ENCODE results near the gene LRRC9.
"Not testable (repeated sequence)": the region's sequence is repeated elsewhere in the genome, so short reads cannot be mapped to it uniquely, and the experiment has no call there.

Gene LRRC9

DNA sequence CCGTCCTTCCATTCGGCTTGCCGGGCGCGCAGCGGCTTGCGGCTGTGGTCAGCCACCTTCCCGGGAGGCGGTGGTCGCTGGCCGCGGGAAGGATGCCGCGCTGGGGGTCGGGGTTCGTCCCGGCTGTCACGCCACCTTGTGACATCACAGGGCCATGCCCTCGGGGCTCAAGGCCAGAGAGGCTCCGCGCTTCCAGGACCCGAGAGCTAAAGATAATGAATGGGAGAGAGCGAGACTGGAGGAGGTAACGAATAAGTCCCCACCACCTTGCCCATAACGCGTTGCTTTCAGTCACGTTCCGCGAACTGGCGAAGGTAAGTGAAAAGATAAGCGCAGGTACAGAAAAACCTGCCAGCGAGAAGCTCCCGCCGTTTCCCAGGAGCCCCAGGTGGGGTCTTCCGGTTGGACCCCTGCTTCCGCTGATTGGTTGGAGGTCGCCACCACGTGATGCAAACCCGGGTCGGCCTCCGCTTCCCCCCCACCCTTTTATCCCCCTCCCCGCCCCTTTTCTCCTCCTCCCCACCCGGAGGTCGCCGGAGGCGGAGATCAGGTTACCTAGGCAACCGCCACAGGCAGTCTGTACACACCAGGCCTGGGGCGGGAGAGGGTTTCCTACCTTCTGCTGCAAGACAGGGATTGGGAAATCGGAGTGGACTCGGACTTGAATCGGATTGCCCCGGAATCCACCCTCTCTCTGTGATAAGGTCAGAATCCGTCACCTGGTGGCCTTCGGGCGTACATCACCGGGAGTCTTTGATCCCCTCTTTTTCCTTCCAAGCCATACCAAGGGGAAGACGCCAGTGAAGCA lies at the start of gene LRRC9:
TSS of gene LRRC9 (plus strand) at position 575 of the 808 bp plus-strand sequence.
- no peak for DNase-seq

DNA sequence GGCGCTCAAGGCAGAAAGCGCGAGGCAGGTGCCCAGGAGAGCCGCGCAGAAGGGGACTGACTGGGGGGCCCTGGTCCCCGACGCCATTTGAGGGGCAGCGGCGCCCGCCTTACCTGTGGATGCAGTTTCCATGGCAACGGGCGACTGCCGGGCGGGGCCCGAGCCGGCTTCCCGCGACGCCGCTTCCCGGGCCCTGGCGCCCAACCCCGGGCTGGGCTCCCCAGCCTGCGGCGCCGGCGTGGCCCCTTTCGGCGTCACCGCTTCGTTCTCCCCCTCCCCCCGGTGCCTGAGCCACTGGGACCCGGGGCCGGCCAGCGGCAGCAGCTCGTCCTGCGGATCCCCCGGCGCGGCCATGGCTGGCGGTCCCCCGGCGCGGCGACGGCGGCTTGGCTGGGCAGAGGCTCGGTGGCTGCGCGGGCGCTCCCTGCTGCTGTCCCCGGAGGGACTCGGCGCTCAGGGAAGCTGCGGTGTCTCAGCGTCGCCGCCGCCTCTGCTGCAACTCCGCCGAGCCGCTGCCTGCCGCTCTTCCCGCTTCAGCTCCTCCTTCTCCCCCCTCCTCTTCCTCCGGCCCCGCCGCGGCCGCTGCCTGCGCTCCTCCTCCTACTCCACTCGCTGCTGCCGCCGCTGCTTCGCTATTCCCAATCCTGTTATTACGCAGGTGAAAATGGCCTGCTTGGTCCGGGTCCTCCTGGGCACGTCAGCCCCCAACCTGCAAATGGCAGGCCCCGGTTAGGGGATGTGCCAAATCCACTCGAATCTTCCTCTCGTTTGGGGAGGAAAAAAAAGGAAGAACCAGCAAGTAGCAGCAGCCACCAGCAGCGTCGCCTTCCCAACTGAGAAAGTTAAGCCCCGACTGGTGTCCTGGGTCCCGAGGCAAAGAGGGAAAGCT lies 49.4 kb upstream of the LRRC9 start, which contains the start of gene RTN1:
TSS of gene RTN1 (minus strand) at position 500 of the 889 bp plus-strand sequence. CDS start at position 354, 146 bp downstream.
- peak; percentile 62 for DNase-seq

DNA sequence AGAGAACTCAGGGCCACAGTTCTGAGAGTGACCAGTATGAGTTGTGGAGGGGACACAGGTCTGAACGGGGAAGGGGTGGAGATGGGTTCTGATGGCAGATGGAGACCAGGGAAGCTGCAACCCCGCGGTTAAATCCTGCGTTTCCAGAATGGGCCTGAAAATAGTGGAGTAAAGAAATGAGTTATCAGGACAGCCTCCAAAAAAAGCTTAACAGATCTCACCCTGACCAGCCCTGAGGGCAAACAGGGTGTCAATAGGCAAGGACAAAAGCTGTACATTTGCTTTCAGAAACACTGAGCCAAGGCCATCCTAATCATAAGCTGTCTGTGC lies 48.8 kb upstream of the LRRC9 start:
- DNase-seq, result no peak

DNA sequence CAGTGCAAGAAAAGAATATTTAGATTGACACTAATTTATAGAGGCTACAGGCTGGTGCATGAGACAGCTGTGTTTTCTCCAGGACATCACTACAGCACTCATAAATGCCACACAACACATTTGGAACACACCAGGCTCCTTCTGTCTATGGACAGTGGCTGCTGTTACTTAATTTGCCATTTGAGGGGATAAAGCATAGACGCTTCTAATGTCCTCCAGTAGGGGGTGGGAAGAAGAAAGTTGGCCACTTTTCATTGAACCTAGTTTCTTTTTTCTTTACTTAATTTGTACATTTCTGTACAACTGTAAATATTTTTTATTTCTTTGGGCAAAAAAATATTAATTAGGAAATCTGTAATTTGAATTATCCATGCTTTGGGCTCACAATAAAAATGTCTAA lies 37.0 kb upstream of the LRRC9 start:
- no peak for DNase-seq

DNA sequence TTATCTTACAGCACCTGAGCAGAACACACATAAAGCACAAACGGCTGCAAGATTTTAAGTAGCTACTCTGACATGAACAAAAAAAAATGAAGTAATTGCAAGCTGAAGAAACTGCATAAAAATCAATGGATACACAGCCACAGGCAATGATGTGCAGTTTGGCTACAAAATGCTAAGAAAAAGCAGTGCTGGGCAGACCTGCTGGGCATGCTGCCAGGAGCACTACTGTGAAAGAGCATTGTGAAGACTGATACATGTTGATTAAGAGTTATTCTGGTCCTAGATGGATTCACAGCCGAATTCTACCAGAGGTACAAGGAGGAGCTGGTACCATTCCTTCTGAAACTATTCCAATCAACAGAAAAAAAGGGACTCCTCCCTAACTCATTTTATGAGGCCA lies 29.3 kb upstream of the LRRC9 start:
- no peak for DNase-seq

DNA sequence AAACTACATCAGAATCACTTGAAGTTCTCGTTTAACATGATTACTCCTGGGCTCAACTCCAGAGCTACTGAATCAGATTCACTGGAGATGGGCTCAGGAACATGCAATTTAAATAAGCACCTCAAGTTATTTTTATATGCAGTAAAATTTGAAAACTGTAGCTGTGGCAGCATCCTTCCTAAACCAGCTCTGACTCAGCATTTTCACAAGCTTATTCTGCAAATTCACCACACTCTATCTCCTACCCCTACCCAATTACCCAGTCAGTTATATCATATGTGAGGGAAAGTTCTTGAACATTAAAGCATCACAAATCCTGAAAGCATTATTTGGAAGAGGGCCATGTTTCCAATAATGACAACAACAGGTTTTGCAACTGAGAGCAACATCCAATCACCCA lies 24.2 kb upstream of the LRRC9 start:
- DNase-seq, result no peak

DNA sequence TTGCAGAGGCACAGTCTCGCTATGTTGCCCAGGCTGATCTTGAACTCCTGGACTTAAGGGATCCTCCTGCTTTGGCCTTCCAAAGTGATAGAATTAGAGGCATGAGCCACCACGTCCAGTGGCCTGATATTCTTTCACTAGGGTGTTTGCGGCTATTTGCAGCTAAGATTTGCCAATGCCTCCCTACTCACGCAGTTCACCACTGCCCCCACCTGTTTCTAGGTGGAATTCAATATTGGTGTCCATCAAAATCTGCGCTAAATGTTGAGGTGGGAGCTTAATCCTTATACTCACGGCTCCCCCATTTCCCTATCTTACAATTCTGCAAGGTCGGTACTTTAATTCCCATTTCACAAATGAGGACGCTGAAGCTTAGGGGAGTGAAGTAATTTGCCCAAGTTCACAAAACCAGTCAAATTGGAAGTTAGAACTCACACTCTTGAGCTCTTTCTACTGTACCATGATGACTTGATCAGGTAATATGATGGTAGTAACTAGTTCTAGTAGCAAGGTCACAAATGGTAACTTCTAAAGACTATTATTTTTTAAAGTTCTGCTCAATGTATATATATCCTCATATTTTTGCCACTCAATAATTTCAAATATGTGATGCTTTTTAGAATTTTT lies 22.1 kb upstream of the LRRC9 start:
- no peak for DNase-seq

DNA sequence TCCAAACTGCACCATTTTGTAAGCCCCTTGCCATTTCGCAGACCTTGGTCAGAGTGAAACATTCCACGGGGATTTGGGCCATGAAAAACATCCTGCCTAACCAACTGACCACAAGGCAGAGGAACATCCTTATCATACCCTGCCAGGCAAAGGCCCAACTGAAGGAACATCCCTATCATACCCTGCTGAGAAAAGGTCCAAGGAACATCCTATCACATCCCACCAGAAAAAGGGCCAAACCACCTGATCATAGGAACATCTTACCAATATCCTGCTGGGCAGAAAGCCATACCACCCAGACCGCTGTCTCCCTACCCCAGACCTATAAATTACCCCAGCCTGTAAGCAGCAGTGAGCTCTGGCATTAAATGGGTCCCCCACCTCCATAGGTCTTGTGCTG lies 19.4 kb upstream of the LRRC9 start:
- DNase-seq, result no peak

DNA sequence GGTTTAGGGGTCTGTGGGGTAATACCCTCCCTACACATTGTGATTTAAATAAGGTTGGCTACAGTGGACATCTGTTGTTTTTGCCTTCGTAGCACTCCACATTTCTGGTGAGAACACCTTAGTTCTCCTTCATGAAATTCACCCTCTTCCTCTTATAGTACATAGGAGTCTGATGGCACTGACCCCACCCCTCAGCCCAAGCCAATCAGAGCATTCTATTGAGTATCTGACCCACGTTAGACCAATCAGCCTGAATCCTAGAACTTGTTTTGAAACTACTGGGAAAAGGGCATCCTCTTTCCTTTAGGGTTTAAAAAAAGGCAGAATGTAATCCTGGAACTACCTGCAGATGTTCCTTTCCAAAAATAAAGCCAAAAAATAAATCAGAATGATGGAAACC lies 15.8 kb upstream of the LRRC9 start:
- DNase-seq, result no peak

DNA sequence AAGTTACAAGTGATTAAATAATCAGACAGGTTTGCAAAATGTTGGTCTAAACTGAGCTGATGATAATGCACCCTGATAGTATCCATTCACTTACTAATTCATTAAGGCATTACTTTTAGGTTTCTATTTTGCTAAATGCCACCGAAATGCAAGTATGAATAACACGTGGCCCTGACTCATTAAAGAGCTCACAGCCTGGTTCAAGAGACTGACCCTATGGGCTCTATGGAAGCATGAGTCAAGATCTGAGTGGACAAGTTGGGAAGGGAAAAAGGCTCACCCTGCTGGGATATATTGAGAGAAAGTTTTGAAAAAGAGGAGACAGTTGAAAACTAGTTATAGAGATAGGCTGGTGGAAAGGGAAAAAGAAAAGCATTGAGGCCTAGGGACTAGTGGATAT lies 14.8 kb upstream of the LRRC9 start:
- DNase-seq, result no peak

DNA sequence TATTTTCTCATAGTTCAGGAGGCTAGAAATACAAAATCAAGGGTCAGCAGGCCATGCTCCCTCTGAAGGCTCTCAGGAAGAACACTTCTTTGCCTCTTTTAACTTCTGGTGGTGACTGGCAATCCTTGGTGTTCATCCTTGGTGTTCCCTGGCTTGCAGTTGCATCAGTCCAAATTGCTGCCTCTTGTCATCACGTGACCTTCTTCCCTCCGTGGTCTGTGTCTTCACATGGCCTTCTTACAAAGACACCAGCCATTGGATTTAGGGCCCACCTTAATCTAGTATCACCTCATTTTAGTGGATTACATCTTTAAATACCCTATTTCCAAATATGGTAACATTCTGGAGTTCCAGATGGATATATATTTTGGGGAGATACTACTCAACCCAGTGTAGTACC lies 7.5 kb upstream of the LRRC9 start:
- DNase-seq, result no peak

DNA sequence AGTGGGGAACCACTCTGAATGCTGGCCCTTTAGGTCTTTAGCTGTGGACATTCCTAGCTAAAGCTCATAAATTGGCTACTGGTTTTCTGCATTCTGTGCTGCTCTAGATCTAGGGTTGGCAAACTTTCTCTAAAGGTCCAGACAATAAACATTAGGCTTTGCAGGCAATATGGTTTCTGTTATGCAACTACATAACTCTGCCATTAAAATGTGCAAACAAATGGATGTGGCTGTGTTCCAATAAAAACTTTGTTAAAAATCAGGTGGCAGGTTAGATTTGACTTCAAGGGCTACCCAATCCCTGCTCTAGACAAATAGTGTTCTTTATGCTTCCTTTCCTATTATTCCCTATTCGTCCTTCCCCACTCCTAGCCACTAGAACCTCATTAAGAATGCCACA lies 6.8 kb upstream of the LRRC9 start:
- no peak for DNase-seq

DNA sequence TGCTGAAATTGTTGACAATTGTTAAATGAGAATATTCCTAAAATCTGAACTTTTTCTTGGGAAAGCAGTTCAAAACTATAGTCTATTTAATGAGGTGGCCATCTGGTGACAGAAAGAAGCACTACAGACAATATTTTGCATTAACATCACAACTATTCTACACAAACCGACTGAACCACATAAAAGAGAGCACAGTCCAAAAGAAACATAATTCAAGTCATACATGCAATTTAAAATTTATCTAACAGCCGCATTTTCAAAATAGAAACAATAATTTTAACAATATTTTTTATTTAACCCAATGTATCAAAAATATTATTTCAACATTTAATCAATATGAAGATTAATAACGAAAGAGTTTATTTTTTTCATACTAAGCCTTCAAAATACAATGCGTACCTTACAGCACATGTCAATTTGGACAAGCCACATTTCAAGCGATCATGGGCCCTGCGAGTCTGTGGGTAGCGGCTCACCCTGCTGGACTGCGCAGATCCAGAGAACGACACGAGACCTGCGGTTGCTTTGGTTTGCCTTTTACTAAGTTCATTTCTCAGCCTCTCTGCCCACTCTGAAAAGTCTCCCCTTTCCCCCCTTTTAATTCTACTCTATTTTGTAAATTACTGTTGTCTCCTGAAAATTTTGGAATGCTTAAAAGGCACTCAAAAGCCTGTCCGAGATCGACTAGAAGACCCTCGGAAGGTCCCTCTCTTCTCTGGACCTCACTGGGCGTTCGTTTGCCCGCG lies 947 bp upstream of the LRRC9 start:
- no peak for DNase-seq

DNA sequence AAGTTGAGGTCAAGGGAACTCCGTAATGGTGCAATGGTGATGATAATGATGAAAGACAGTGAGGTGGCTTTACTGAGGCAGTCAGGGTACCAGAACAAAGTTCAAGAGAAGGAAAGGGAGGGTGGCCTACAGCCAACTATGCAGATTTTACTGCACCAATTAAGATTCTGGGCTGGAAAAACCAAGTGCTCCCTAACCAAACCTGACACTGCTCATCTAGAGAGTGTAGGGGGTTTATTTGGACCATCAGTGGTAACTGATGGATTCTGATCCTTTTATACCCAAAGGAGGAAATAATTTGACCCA lies 387 bp downstream of the LRRC9 start:
- no peak for DNase-seq

DNA sequence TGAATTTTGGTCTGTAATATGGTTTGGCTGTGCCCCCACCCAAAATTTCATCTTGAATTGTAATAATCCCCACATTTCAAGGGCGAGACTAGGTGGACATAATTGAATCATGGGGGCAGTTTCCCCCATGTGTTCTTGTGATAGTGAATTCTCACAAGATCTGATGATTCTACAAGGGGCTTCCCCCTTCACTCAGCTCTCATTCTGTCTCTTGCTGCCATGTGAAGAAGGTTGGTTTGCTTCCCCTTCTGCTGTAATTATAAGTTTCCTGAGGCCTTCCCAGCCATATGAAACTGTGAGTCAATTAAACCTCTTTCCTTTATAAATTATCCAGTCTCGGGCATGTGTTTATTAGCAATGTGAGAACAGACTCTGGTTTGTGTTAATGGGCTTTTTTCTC lies 5.9 kb downstream of the LRRC9 start:
- DNase-seq, result no peak

DNA sequence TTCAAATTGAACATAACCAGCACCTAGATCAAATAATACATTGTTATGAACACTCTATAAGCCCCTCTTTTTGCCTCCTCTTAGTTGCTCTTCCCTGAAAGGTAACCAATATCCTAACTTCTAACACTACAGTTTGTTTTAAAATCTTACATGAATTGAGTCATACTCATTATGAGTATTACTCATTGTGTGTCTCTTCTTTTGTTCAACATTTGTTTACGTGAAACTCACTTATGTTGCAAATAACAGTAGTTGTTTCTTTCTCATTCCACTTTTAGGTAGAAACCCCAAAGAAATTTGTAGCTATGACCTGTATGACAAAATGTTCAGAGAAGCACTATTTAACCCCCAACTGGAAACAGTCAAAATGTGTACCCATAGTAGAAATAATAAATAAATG lies 6.6 kb downstream of the LRRC9 start:
- DNase-seq, result no peak

DNA sequence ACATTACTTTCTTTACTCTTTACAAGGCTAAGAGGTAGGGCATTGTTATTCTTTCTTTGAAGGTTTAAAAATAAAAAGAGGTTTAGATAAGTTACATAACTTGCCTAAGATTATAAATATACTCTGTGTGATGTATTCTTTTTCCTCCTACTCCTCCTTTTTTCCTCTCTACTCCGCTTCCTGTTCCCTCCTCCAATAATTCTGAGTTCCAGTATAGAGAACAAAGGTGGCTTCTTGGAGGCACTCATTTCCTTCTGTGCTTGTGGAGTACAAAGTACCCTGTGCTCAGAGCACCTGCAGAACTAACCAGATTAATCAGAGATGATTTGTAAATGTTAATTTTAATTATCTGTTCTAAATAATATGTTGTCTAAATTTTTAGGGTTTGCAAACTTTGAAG lies 11.3 kb downstream of the LRRC9 start:
- DNase-seq, result no peak

DNA sequence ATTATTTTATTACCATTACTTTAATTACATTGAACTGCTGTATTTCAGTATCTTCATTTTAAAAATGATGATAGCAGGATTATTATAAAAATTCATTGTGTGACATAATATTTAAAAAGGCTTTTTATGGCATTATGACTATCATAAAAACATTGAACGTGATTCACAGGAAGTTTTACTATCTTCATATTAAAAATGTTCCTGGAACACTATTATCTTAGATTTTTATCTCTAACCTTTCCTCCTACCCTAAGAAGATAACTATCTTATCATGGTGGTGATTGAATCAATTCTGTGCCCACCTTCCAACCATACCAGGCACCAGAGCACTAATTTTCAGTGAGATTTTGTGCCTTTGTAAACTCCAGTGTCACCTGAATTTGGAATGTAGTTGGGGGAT lies 16.2 kb downstream of the LRRC9 start:
- no peak for DNase-seq

DNA sequence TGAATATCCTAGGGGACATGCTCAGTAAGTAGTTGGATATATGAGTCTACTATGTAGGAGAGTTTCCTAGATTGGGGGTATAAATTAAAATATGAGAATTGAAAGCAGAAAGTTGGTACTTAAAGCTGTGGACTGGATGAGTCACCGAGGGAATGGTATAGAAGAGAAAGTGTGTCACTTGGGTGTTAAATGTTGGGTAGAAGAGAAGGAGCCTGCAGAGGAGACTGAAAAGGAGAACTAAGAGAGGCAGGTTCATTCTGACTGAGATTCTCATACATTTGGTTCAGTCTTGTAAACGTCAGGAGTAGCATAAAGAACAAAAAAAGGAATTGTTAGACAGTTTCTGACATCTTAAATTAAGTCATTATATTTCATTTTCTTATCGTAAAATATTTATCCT lies 19.9 kb downstream of the LRRC9 start:
- no peak for DNase-seq

DNA sequence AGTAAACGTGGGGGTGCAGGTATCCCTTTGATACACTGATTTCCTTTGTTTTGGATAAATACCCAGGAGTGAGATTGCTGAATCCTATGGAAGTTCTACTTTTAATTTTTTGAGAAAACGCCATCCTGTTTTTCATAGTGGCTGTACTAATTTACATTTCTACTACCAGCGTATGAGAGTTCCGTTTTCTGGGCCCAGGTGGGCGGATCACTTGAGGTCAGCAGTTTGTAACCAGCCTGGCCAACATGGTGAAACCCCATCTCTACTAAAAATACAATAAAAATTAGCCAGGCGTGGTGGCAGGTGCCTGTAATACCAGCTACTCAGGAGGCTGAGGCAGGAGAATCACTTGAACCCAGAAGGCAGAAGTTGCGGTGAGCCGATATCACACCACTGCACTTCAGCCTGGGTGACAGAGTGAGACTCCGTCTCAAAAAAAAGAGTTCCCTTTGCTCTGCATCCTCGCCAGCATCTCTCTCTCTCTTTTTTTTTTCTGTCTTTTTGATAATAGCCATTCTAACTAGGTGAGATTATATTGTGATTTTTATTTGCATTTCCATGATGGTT lies 22.4 kb downstream of the LRRC9 start:
- not testable (repeated sequence) for DNase-seq

DNA sequence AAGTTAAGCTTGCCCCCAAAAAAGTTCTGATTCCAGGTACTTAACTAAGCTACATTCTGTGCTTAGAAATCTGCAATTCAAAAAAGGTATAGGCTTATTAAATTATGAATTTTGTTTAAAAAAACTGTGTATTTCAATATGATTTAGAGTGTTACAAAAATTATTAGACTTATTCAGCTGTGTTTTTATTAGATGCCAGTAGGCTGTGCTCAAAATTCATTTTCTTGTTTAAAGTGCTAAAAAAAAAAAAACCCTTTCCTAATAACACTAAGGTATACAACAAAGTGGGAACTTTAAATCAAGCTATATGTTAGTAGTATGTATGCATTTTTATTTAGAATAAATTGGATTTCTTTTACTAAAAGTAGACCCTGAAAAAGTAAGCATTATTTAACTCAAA lies 25.0 kb downstream of the LRRC9 start:
- DNase-seq, result no peak

DNA sequence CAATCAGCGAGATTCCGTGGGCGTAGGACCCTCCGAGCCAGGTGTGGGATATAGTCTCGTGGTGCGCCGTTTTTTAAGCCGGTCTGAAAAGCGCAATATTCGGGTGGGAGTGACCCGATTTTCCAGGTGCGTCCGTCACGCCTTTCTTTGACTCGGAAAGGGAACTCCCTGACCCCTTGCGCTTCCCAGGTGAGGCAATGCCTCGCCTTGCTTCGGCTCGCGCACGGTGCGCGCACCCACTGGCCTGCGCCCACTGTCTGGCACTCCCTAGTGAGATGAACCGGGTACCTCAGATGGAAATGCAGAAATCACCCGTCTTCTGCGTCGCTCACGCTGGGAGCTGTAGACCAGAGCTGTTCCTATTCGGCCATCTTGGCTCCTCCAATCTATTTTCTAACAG lies 32.2 kb downstream of the LRRC9 start:
- DNase-seq, result not testable (repeated sequence)

DNA sequence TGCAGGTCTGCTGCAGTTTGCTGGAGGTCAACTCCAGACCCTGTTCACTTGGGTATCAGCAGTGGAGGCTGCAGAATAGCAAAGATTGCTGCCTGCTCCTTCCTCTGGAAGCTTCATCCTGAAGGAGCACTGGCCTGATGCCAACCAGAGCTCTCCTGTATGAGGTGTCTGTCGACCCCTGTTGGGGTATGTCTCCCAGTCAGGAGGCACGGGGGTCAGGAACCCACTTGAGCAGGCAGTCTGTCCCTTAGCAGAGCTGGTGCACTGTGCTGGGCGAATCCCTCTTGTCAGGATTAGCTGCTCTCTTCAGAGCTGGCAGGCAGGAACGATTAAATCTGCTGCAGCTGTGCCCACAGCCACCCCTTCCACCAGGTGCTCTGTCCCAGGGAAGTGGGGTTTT lies 37.9 kb downstream of the LRRC9 start:
- DNase-seq, result not testable (repeated sequence)

All from activated effector memory CD4-positive, alpha-beta T cell treated with anti-CD3 and anti-CD28 coated beads, Interleukin-2, amount 50 U/mL, for 16 hours (primary cell).